HG03045 (cell line): Measurements from ENCODE around the gene MED10.

Experiments used
- ATAC-seq: cut with Tn5 transposase; IDR thresholded peaks from one replicate; pipeline ENCODE4 v1.9.1; 2021; ENCODE audit warnings: mild to moderate bottlenecking, moderate library complexity; ENCODE audit not compliant: unreplicated experiment

Gene MED10

DNA sequence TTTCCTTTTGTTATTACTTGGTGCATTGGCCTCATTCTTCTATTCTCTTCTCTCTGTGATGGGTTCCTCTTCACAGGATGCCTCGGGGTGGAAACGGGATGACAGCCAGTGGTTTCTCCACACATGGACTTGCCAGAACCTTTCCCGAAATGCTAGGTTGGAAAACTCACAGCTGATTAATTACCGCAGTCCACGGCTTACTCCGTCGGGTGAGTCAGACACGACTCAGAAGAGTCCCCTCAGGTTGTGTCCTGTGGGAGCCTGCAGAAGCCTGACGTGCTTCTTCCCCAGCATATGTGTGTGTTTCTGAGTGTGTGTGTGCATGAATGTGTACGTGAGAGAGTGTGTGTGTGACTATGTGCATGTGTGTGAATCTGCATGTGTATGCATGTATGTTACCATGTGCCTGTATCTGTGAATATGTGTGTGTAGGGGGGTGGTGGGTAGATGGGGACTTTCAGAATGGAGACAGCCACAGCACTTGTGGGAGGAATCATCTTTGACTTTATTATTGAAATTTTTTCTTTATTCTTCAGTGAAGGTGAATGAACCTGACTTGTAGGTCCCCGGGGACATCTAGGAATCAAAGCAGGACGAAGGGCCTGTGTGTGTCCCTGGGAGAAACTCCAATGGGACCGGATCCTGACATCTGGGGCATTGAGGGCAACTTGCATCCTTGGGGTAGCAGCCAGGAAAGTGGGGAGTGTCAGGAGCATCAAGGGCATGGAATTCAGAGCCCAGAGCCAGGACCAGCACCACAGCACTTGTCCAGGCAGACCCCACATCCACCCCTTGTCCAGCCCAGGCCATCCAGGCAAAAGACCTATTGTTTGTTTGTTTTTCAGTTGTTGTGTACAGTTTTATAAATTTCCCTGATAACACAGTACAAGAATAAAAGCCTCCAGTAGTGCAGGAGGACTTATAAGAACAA lies 21.9 kb upstream of the MED10 start:
- ATAC-seq: no peak

DNA sequence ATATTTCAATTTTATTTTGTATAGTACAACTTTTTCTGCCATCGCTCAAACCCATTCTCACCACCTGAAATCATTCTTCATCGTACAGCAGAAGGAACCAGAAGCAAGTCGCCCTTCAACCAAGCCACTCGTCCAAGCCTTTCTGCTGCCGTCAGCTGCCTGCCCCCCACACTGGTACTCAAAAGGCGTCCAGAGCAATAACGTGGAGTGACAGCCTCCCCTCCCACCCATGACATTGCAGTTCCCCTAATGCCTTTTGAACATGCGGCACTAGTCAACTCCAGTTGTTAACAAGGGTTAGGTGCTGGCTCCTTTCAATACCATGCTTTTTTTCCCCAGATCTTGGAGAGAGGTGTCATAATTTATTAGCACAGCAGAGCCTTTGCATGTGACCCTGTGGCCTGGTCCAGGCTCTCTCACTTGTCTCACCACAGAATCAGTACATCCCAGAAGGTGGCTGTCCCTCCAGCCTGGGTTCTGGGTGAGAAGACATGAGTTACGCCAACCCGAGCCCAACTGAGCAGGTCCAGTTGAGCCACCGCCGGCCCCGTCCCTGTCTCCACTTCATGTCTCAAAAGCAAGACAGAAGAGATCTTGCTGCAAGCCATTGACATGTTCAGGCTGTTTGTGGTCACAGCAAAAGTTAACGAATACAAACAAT lies 20.4 kb upstream of the MED10 start:
- no peak for ATAC-seq

GRCh38 chr5:6397536-6398269 lies 19.4 kb upstream of the MED10 start:
- no peak for ATAC-seq

DNA sequence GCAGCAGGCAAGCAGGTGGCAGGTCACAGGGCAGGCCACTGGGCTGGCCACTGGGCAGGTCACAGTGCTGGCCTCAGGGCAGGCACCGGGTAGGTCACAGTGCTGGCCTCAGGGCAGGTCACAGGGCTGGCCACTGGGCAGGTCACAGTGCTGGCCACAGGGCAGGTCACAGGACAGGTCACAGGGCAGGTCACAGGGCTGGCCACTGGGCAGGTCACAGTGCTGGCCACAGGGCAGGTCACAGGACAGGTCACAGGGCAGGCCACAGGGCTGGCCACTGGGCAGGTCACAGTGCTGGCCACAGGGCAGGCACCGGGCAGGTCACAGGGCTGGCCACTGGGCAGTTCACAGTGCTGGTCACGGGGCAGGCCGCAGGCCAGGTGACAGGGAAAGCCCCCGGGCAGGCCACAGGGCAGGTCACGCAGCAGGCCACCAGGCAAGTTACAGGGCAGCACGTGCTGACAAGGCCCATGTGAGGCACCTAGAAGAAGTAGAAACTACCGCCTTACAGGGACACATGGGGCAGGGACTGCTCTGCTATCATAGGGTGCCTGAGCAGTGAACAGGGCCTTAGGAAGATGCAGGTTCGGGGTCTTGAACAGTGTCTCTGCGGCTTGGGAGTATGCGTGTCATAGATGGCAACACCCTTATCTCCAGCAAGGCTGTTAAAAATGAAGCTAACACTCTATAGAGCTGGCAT lies 18.6 kb upstream of the MED10 start:
- ATAC-seq: no peak

- ATAC-seq: no peak
These were observed 17.7 kb upstream of the MED10 start for GRCh38 chr5:6396043-6396442.

DNA sequence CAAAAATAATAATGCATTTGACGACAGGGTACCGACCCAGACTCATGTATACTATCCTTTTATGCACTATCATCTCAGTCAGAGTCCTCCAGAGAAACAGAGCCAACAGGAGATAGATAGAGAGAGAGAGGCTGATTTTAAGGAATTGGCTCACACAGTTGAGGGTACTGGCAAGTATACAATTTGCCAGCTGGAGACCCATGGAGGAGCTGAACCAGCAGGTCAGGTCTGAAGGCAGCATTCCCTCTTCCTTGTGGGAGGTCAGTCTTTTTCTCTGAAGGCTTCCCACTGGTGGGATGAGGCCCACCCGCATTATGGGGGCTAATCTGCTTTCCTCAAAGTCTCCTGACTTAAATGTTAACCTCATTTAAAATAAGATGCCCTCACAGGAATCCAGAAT lies 17.3 kb upstream of the MED10 start:
- ATAC-seq: no peak

DNA sequence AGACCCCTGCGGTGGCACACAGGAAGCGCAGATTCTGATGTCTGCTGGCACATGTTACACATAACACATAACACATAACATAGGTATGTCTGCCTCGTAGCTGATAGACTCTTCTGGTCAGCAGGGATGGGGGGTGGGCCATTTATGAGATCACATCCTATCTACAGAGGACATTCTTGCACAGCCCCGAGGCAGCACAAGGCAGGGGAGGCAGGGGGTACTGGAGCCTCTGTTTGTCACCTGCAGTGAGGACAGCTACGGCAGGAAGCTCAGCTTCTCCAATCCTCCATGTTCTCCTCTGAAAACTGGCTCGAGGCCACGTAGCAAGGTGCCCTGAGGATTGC lies 16.7 kb upstream of the MED10 start:
- ATAC-seq: no peak

DNA sequence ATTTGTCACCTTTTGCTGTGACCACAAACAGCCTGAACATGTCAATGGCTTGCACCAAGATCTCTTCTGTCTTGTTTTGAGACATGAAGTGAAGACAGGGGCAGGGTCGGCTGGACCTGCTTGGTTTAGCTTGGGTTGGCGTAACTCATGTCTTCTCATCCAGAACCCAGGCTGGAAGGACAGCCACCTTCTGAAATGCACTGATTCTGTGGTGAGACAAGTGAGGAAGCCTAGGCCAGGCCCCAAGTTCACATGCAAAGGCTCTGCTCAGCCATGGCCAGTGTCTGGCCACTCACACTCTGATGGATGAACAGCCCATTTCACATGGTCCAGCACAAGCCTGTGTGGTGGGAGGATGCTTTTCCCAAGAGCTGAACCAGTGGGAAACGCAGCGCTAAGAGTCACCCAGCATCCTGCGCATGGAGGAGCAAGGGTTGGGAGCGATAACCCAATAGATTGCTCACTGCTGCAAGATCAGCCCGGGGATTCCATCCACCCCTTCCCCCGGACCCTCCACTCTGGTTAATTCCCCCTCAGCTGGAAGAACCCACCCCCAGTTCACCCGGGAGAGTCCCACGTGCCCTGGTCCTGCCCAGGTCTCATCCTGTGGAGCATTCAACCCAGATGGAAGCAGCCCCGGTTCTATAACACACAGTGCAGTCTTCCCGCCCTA lies 16.2 kb upstream of the MED10 start:
- ATAC-seq: no peak

- ATAC-seq: peak; percentile 47
These were observed 15.3 kb upstream of the MED10 start for GRCh38 chr5:6393596-6394194.

DNA sequence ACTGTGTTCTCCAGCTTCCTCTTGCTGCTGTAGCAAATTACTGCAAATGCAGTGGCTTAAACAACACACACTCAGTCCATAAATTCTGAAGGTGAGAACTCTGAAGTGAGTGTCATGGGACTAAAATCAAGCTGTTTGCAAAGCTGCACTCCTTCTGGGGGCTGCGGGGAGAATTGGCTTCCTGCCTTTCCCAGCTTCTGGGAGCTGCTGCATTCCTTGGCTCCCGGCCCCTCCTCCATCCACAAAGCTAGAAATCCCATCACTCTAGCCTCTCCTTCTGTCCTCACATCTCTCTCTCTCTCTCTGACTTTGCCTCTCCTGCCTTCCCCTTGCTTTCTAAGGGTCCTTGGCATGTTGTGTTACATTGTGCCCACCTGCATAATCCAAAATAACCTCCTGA lies 14.2 kb upstream of the MED10 start:
- no peak for ATAC-seq

GRCh38 chr5:6391151-6391550 lies 12.8 kb upstream of the MED10 start:
- no peak for ATAC-seq

- no peak for ATAC-seq
These were observed 11.7 kb upstream of the MED10 start for GRCh38 chr5:6389946-6390530.

- no peak for ATAC-seq
These were observed 11.1 kb upstream of the MED10 start for GRCh38 chr5:6389397-6389796.

DNA sequence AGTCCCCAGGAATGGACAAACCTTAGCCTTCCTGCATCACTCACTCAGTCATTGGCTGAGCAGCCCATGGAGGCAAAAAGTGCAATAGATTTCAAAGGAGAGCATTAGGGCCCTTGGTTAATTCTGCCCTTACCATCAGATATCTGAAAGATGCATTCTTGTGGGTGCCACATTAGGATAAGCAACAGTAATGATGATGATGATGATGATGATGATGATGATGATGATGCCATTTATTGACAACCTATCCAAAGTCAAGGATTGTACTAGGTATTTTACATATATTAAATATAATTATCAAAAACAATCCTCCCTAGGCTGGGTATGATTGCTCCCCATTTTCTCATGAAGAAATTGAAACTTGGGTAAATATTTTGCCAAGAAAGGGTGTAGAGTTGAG lies 9.6 kb upstream of the MED10 start:
- no peak for ATAC-seq

DNA sequence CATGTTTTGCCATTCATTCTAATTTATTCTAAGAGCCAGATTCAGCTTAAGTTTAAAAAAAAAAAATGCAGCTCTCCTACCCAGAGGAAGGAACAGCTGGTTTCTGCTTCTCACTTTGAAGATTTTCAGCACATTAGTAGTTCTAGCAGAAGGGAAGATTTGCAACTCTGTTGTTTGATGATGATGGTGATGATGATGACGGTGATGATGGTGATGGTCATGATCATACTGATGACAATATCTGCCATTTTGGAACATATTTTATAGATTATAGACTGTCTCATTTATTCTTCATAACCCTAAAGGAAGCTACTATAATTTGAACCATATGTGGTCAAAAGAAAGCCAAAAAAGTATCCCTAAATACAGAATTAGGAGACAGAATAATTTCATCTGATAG lies 7.9 kb upstream of the MED10 start:
- ATAC-seq: no peak

GRCh38 chr5:6384856-6385255 lies 6.5 kb upstream of the MED10 start:
- no peak for ATAC-seq

DNA sequence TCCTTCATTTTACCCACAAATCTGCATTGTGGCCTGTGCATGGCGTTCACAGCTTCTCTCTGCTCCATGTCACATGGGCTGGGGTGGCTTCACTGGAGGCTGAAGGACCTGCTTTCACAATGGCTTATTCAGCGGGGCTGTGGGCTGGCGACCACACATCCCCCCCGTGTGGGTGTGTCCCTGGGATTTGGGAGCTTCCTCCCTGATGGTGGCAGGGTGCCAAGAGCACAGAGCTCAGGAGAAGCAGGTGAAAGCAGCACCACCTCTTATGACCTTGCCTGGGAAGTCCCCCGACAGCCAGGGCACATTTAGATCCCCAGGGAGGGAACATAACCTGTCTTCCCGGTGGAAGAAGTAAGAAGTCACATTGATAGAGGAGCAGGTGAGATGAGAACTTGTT lies 5.0 kb upstream of the MED10 start:
- ATAC-seq: no peak

- no peak for ATAC-seq
These were observed 899 bp upstream of the MED10 start for GRCh38 chr5:6379246-6379645.

- ATAC-seq: no peak
These were observed 388 bp upstream of the MED10 start for GRCh38 chr5:6378766-6379103.

DNA sequence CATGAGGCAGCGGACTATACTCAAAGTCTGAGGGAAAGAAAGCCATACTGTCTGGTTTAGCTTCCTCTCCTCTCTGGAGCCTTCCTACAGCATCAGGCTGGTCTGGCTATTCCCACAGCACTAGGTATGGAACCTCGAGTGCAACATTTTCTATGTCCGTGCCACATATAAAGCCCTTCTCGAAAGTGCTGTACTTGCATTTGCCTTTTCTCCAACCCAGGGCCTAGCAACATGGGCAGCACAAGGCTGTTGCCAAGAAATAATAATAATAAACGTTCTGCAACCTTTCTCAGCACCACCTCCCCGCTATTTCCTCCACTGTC lies 804 bp downstream of the MED10 start:
- ATAC-seq: no peak
